Ishikawa (cell line): ENCODE measurements around the gene ADD3.

Experiments used
- EP300 ChIP-seq: IDR thresholded peaks from 2 replicates; pipeline ENCODE4 v1.6.1; 2012; ENCODE audit warnings: borderline replicate concordance
- MAX ChIP-seq: IDR thresholded peaks from 2 replicates; pipeline ENCODE4 v1.6.1; 2012
- NFIC ChIP-seq: IDR thresholded peaks from 2 replicates; pipeline ENCODE4 v1.6.1; 2012
- RAD21 ChIP-seq: IDR thresholded peaks from 2 replicates; pipeline ENCODE4 v1.6.1; 2012; ENCODE audit warnings: low read depth
- YY1 ChIP-seq: IDR thresholded peaks from 2 replicates; pipeline ENCODE4 v1.6.1; 2012; ENCODE audit warnings: low read depth
- ZBTB7A ChIP-seq: IDR thresholded peaks from 2 replicates; pipeline ENCODE4 v1.6.1; 2012; ENCODE audit warnings: low read depth

- TF ChIP-seq RAD21 (no peak), ZBTB7A (no peak), EP300 (no peak), NFIC (no peak), YY1 (no peak), MAX (no peak)
Observed at GRCh38 chr10:110034596-110034995, 26.8 kb downstream of the ADD3 start.
